ENCODE results near the gene LRRTM2.

Gene LRRTM2

GRCh38 chr5:138833726-138834480, 41.2 kb downstream of the LRRTM2 start:
- DNase-seq: no peak

DNA sequence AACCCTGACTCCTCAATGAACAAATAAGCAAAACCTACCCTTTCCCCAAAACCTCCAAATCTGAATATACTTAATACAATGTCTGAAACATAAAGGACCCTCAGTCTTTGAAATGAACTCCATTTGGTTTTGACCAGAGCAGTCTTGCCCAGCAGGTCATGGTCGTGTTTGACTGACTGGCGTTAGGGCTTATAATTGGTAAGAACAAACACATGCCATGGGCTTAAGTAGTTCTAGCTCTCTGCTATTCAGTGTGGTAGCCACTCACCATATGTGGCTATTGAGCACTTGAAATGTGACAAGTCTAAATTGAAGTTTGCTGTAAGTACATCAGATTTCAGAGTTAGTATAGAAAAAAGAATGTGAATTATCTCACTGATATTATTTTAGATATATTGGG, 42.1 kb downstream of the LRRTM2 start:
- no peak for DNase-seq

- DNase-seq: no peak
These were observed 42.9 kb downstream of the LRRTM2 start for GRCh38 chr5:138832218-138832617.

- no peak for DNase-seq
These were observed 43.4 kb downstream of the LRRTM2 start for GRCh38 chr5:138831703-138832102.

GRCh38 chr5:138829341-138829740, 45.8 kb downstream of the LRRTM2 start:
- DNase-seq: no peak

DNA sequence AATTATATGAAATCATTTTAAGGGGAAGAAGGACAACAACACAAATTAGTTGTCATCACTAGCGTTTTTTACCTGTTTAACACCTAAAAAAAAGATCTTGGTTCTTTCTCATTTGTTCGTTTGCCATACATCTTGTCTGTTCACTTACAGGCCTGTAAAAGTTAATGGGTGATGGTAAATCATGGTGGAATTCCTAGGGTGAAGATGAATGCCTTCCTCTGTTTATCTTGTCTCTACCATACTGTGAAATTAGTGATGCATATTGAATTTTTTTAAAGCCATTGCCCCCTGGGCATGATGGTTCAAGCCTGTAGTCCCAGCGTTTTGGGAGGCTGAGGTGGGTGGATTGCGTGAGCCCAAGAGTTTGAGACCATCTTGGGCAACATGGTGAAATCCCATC, 46.6 kb downstream of the LRRTM2 start:
- DNase-seq: no peak

DNA sequence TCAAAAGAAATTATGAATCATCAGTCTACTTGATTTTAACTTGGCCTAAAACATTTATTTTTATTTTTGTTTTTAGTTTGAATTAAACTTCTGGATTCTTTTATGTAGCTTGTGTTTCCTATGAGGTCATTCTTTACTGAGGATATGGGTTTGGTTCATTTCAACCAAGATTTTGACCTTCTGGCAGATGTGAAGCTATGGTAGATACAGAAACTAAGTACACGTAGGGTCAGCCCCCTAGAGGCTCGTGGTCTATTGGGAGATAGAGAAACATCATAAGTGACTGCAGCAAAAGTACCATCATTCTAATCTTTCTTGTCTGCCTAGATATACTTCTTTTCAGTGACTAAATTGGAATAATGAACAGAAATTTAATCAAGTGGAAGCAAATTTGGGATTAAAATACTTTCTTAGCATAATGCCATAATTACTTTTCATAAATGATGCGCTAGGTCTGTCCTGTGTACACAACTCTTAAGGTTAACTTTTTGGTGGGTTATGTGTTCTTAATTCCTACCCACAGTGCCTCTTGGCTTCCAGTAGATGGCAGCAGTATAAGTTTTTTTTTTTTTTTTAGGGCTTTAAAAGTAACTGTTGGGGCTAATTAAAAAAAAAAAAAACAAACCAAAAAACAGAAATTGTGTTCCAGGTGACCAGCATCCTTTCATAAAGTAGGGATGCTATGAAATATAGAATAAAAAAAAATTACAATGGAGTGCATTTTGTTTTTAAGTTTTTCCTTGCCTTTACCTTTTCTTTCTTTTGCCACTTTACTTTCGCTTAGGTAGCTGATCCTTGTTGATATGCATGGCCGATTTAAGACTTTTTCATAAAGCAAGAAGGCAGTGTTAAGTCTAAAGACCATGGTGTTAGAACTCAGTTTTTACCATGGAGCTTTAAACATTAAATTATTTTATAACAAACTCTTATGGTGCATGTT, 49.9 kb downstream of the LRRTM2 start:
- no peak for DNase-seq

DNA sequence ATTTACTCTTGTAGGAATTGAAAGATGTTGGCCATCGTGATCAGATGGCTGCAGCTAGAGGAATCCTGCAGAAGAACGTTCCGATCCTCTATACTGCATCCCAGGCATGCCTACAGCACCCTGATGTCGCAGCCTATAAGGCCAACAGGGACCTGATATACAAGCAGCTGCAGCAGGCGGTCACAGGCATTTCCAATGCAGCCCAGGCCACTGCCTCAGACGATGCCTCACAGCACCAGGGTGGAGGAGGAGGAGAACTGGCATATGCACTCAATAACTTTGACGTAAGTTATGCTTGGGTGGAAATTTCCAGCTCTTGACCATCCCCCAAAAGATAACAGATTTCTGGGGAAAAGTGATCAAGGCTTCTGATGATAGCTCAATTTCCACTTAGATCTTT, 50.6 kb downstream of the LRRTM2 start:
- no peak for DNase-seq

GRCh38 chr5:138820695-138821094, 54.4 kb downstream of the LRRTM2 start:
- no peak for DNase-seq

DNA sequence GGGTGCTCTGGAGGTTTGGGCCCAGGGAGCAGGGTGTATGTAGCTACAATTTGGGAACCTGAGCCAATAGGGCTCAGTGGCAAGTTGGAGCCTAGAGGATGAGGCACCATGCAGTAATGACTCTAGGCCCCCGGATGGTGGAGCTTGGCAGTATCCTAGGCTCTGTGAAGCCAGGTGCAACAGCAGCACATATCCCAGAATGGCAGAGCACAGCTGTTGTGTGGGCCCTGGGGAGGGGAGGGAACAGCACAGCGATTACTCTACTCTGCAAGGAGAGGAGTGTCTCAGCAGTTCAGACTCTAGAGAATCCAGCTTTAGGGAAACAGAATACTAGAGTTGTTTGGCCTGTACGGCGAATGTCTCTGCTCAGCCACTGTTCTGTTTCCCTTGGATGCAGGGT, 56.1 kb downstream of the LRRTM2 start:
- no peak for DNase-seq
